HEK293T (cell line): Measurements from ENCODE around the gene PDIA6.

Experiments
- CTCF ChIA-PET: fragments of 350-600 bp; formaldehyde crosslinking; extraction: SDS; loops from one replicate; lab custom pipeline; 2021; ENCODE audit warnings: antibody characterized with exemption, inconsistent platforms; lab: Yijun Ruan, JAX
- POLR2A ChIA-PET: fragments of 350-600 bp; formaldehyde crosslinking; extraction: SDS; loops from one replicate; lab custom pipeline; 2020; ENCODE audit warnings: antibody characterized with exemption, inconsistent platforms; lab: Yijun Ruan, JAX
- DNase-seq: peaks from one replicate; pipeline ENCODE4 v3.0.0; 2012; ENCODE audit warnings: mixed read lengths; ENCODE audit errors: extremely low spot score
- ARNT ChIP-seq: fragments of 450-650 bp; IDR thresholded peaks from 2 replicates; pipeline ENCODE4 v1.6.1; 2017; ENCODE audit warnings: mild to moderate bottlenecking
- BHLHE40 ChIP-seq: fragments of 450-650 bp; IDR thresholded peaks from 2 replicates; pipeline ENCODE4 v1.6.1; 2016; ENCODE audit warnings: mild to moderate bottlenecking, moderate library complexity, borderline replicate concordance
- CTBP1 ChIP-seq: fragments of 450-650 bp; IDR thresholded peaks from 2 replicates; pipeline ENCODE4 v1.6.1; 2016; ENCODE audit warnings: borderline replicate concordance
- ELF4 ChIP-seq: fragments of 450-650 bp; IDR thresholded peaks from 2 replicates; pipeline ENCODE4 v1.6.1; 2017; ENCODE audit warnings: antibody characterized with exemption
- FOXA1 ChIP-seq: fragments of 450-650 bp; IDR thresholded peaks from 2 replicates; pipeline ENCODE4 v1.6.1; 2016; ENCODE audit warnings: mild to moderate bottlenecking
- FOXK2 ChIP-seq: fragments of 450-650 bp; IDR thresholded peaks from 2 replicates; pipeline ENCODE4 v1.6.1; 2016; ENCODE audit warnings: mild to moderate bottlenecking
- FOXM1 ChIP-seq: fragments of 450-650 bp; IDR thresholded peaks from 2 replicates; pipeline ENCODE4 v1.6.1; 2017; ENCODE audit warnings: mild to moderate bottlenecking, borderline replicate concordance
- HDGF ChIP-seq: fragments of 450-650 bp; IDR thresholded peaks from 2 replicates; pipeline ENCODE4 v1.6.1; 2017; ENCODE audit warnings: antibody characterized with exemption, borderline replicate concordance
- L3MBTL2 ChIP-seq: fragments of 450-650 bp; conservative IDR thresholded peaks from 2 replicates; pipeline ENCODE4 v1.6.1; 2016; ENCODE audit warnings: mild to moderate bottlenecking
- LEF1 ChIP-seq: fragments of 450-650 bp; IDR thresholded peaks from 2 replicates; pipeline ENCODE4 v1.6.1; 2017; ENCODE audit warnings: mild to moderate bottlenecking, borderline replicate concordance
- NFRKB ChIP-seq: fragments of 450-650 bp; IDR thresholded peaks from 2 replicates; pipeline ENCODE4 v1.6.1; 2016; ENCODE audit warnings: mild to moderate bottlenecking, moderate library complexity
- PKNOX1 ChIP-seq: fragments of 450-650 bp; IDR thresholded peaks from 2 replicates; pipeline ENCODE4 v1.6.1; 2016
- SP1 ChIP-seq: fragments of 450-650 bp; IDR thresholded peaks from 2 replicates; pipeline ENCODE4 v1.6.1; 2017
- SUZ12 ChIP-seq: fragments of 450-650 bp; IDR thresholded peaks from 2 replicates; pipeline ENCODE4 v1.6.1; 2016; ENCODE audit warnings: mild to moderate bottlenecking
- TARDBP ChIP-seq: fragments of 450-650 bp; IDR thresholded peaks from 2 replicates; pipeline ENCODE4 v1.6.1; 2016
- ZNF384 ChIP-seq: fragments of 450-650 bp; IDR thresholded peaks from 2 replicates; pipeline ENCODE4 v1.6.1; 2016

Gene PDIA6

GRCh38 chr2:10750610-10751009 lies 62.0 kb downstream of the PDIA6 start:
- TF ChIP-seq FOXA1: no peak
- no peak for DNase-seq
- ChIA-PET CTCF (no interaction called here), POLR2A (no interaction called here)

- POLR2A ChIA-PET: no interaction called here
- TF ChIP-seq BHLHE40: no peak
- CTCF ChIA-PET: no interaction called here
- DNase-seq: no peak
These were observed 69.9 kb downstream of the PDIA6 start for GRCh38 chr2:10742666-10743065.

- DNase-seq: no peak
- no peak for TF ChIP-seq BHLHE40
- no peak for TF ChIP-seq TARDBP
- TF ChIP-seq ELF4: no peak
- no peak for TF ChIP-seq ARNT
- no peak for TF ChIP-seq FOXA1
- no peak for TF ChIP-seq SUZ12
- TF ChIP-seq L3MBTL2: no peak
- TF ChIP-seq CTBP1: no peak
- TF ChIP-seq FOXM1: no peak
- no peak for TF ChIP-seq ZNF384
- no peak for TF ChIP-seq FOXK2
- TF ChIP-seq LEF1: no peak
- no peak for TF ChIP-seq PKNOX1
- TF ChIP-seq SP1: no peak
- no peak for TF ChIP-seq NFRKB
- TF ChIP-seq HDGF: no peak
- CTCF ChIA-PET: no interaction called here
- POLR2A ChIA-PET: interaction anchor here (0.7 kb wide), 1 partner anchor 71 kb away, joined by 3 read pairs; the partner anchor contains the start of gene PDIA6
These were observed 71.4 kb downstream of the PDIA6 start for GRCh38 chr2:10741139-10741538.

DNA sequence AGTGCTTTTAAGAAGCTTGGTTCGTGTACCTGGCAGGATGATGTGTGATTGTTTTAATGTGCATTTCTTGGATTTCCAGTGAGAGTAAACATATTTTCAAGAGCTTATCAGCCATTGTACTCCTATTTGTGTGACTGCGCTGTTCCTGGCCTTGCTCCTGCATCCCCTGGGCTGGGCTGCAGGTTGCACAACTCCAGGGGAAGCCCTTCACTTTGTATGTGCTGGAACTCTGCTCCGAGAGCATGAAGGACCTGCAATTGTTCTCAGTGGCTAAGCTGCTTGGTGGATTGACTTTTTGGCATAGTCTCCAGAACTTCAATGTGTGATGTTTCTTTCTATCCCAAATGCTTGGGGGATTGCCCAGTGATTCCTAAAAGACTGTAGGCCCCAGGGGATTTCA lies 72.4 kb downstream of the PDIA6 start:
- CTCF ChIA-PET: interaction anchor here (0.6 kb wide), 1 partner anchor 10 kb away, joined by 4 read pairs; no protein-coding TSS in a partner anchor
- TF ChIP-seq BHLHE40: no peak
- TF ChIP-seq HDGF: no peak
- no peak for TF ChIP-seq ARNT
- POLR2A ChIA-PET: no interaction called here
- no peak for DNase-seq

DNA sequence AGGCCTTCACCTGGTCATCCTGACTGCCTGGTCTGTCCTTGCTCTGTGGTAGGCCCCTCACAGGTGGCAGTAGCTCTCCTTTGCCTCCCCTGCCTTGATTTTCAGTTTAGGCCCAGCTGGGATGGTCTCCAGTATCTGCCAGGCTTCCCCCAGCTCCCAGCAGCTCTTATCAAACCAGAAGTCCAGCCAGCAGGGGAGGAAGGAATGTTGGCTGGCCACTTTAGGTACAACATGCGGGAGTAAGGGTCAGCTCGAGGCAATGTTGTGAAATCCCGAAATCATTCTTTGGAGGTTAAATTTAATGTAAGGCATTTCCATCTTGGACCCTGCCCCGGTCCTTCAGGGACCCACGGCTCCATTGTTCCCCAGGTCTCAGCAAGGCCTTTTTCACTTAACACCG lies 74.4 kb downstream of the PDIA6 start:
- DNase-seq: no peak
- POLR2A ChIA-PET: no interaction called here
- CTCF ChIA-PET: no interaction called here
- TF ChIP-seq FOXM1 (no peak), L3MBTL2 (no peak), SP1 (no peak), ZNF384 (no peak), FOXA1 (no peak)

DNA sequence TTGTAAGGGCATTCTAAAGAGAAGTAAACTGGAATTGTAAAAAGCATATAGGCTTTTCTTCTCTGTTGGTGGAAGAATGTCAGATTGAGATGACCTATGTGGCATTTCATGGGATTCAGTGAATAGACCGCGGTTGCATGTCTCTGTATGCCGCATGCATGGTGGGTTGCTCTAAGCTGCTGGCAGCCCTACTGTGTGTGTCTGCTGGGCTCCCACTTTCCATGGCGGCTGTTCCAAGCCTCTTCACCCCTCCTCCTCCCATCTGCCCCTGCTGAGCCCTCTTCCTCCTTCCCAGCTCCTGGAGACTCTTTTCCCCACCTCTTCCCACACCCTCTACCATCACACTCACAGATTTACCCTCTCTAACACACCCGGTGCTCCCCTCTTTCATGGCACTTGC lies 78.6 kb downstream of the PDIA6 start:
- no peak for DNase-seq
- ChIA-PET POLR2A (no interaction called here), CTCF (no interaction called here)
- TF ChIP-seq NFRKB (no peak), L3MBTL2 (no peak), ELF4 (no peak), BHLHE40 (no peak), SUZ12 (no peak), FOXA1 (no peak), FOXM1 (no peak), SP1 (no peak), ZNF384 (no peak), FOXK2 (no peak), LEF1 (no peak), ARNT (no peak), PKNOX1 (no peak), TARDBP (no peak), HDGF (no peak), CTBP1 (no peak)

- DNase-seq: no peak
- ChIA-PET CTCF (no interaction called here), POLR2A (no interaction called here)
- TF ChIP-seq PKNOX1: peak; percentile 80
- 0 out of 2 replicates have a peak, but pooled peaks have one; percentile 41 for TF ChIP-seq ZNF384
- no peak for TF ChIP-seq SP1
- no peak for TF ChIP-seq CTBP1
These were observed 79.0 kb downstream of the PDIA6 start for GRCh38 chr2:10733566-10733925.
